SH-SY5Y (cell line): Measurements from ENCODE around the gene UBE2J2.

Source experiments
- GATA2 ChIP-seq: IDR thresholded peaks from 2 replicates; pipeline ENCODE4 v1.6.1; 2011; ENCODE audit warnings: mild to moderate bottlenecking, low read depth, low read length
- GATA3 ChIP-seq: IDR thresholded peaks from 2 replicates; pipeline ENCODE4 v1.6.1; 2011; ENCODE audit warnings: low read depth, mild to moderate bottlenecking, low read length, moderate library complexity

DNA sequence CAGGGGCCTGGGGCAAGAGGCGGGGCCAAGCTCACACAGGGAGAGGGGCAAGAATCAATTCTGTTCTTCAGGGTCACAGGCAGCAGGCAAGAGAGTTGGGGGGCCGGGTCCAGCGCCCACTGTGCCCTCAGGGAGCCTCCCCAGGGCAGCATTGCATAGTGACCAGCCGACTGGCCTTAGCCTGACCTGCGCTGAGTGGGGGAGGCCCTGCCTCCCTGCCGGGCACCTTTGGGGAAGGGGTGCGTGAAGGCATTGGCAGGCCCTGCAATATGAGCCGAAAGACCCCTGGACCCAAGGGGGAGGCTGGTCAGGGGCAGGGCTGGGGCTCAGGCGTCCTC is 18.8 kb upstream of the UBE2J2 start:
- TF ChIP-seq GATA3 (no peak), GATA2 (no peak)
